Ishikawa (cell line): Measurements from ENCODE around the gene OAT.

Experiments used
- CEBPB ChIP-seq: IDR thresholded peaks from 2 replicates; pipeline ENCODE4 v1.6.1; 2012
- CREB1 ChIP-seq: IDR thresholded peaks from 2 replicates; pipeline ENCODE4 v1.6.1; 2012; ENCODE audit warnings: low read depth
- EGR1 ChIP-seq: IDR thresholded peaks from 2 replicates; pipeline ENCODE4 v1.6.1; 2012
- EP300 ChIP-seq: IDR thresholded peaks from 2 replicates; pipeline ENCODE4 v1.6.1; 2012; ENCODE audit warnings: borderline replicate concordance
- FOXM1 ChIP-seq: IDR thresholded peaks from 2 replicates; pipeline ENCODE4 v1.6.1; 2012; ENCODE audit warnings: low read depth, borderline replicate concordance
- MAX ChIP-seq: IDR thresholded peaks from 2 replicates; pipeline ENCODE4 v1.6.1; 2012
- NFIC ChIP-seq: IDR thresholded peaks from 2 replicates; pipeline ENCODE4 v1.6.1; 2012
- RAD21 ChIP-seq: IDR thresholded peaks from 2 replicates; pipeline ENCODE4 v1.6.1; 2012; ENCODE audit warnings: low read depth
- REST ChIP-seq: IDR thresholded peaks from 2 replicates; pipeline ENCODE4 v1.6.1; 2012; ENCODE audit warnings: low read depth, mild to moderate bottlenecking
- TAF1 ChIP-seq: IDR thresholded peaks from 2 replicates; pipeline ENCODE4 v1.6.1; 2012; ENCODE audit warnings: low read depth, mild to moderate bottlenecking
- TCF12 ChIP-seq: IDR thresholded peaks from 2 replicates; pipeline ENCODE4 v1.6.1; 2012; ENCODE audit warnings: low read depth
- TEAD4 ChIP-seq: IDR thresholded peaks from 2 replicates; pipeline ENCODE4 v1.6.1; 2012
- USF1 ChIP-seq: IDR thresholded peaks from 2 replicates; pipeline ENCODE4 v1.6.1; 2012
- YY1 ChIP-seq: IDR thresholded peaks from 2 replicates; pipeline ENCODE4 v1.6.1; 2012; ENCODE audit warnings: low read depth
- ZBTB7A ChIP-seq: IDR thresholded peaks from 2 replicates; pipeline ENCODE4 v1.6.1; 2012; ENCODE audit warnings: low read depth

The OAT gene

GRCh38 chr10:124451276-124451675, 32.6 kb upstream of the OAT start:
- TF ChIP-seq USF1 = no peak
- 0 out of 2 replicates have a peak, but pooled peaks have one; percentile 1 for TF ChIP-seq TEAD4
- 0 out of 2 replicates have a peak, but pooled peaks have one; percentile 73 for TF ChIP-seq ZBTB7A
- 0 out of 2 replicates have a peak, but pooled peaks have one; percentile 33 for TF ChIP-seq MAX
- TF ChIP-seq NFIC = peak; percentile 30; the same call in 1 of the 2 replicates

GRCh38 chr10:124450783-124451057, 32.0 kb upstream of the OAT start:
- TF ChIP-seq NFIC = peak; percentile 37; the same call in 1 of the 2 replicates
- TF ChIP-seq FOXM1 = no peak
- no peak for TF ChIP-seq REST

GRCh38 chr10:124450012-124450782, 31.5 kb upstream of the OAT start, which contains the start of gene NKX1-2:
Gene NKX1-2 (minus strand): TSS chr10:124450035. CDS start chr10:124449943, 92 bp downstream.
- no peak for TF ChIP-seq RAD21
- TF ChIP-seq FOXM1 = 0 out of 2 replicates have a peak, but pooled peaks have one; percentile 4
- TF ChIP-seq NFIC = no peak
- TF ChIP-seq CEBPB = no peak
- TF ChIP-seq REST = no peak
- peak; percentile 48; the same call in 1 of the 2 replicates for TF ChIP-seq USF1
- peak; percentile 4; the same call in 1 of the 2 replicates for TF ChIP-seq TCF12
- no peak for TF ChIP-seq CREB1
- TF ChIP-seq ZBTB7A = no peak
- TF ChIP-seq TEAD4 = no peak
- TF ChIP-seq EGR1 = no peak
- no peak for TF ChIP-seq EP300
- TF ChIP-seq YY1 = 0 out of 2 replicates have a peak, but pooled peaks have one; percentile 27
- peak; percentile 23; the same call in 1 of the 2 replicates for TF ChIP-seq TAF1
- TF ChIP-seq MAX = no peak

- TF ChIP-seq EP300 (no peak), TCF12 (0 out of 2 replicates have a peak, but pooled peaks have one; percentile 10), MAX (peak; percentile 92), ZBTB7A (peak; percentile 96), CEBPB (no peak), EGR1 (no peak), FOXM1 (no peak), USF1 (no peak), TEAD4 (peak; percentile 20; the same call in 1 of the 2 replicates), YY1 (no peak; the same call in 1 of the 2 replicates), TAF1 (no peak; the same call in 1 of the 2 replicates), CREB1 (no peak), REST (no peak)
Observed at GRCh38 chr10:124449170-124450011, 30.7 kb upstream of the OAT start.
